ENCODE results near the gene BCO1.

Gene BCO1

DNA sequence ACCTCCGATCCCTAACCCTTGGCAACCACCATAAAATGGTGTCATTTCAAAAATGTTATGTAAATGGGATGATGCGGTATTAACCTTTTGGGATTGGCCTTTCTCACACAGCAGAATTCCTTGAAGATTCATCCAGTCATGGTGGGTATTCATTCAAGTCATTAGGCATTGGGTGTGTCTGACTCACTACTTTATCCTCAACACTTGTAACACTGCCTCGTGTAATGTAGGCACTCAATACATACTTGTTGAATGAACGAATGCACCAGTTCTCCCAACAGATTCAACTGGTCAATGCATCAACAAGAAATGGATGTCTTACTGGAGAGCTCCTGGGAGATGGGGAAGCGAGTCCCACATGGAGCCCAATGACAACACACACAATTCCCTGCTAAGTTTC is 54.4 kb downstream of the BCO1 start:
- DNase-seq (ENCODE audit: low spot score): no peak
- no peak overlapping the region for H2BK5ac ChIP-seq (ENCODE audit: low read length)
- H3K4ac ChIP-seq (ENCODE audit: low read length): no peak overlapping the region
- H3K9me3 ChIP-seq (replicated peaks in 1 of 2; ENCODE audit: control insufficient read depth in 2 of 2, insufficient read depth in 1 of 2, low read depth in 1 of 2, low read length in 2 of 2): no peaks in the 10 kb centered on the region
- H2BK12ac ChIP-seq (ENCODE audit: low read length): no peak overlapping the region
- no peak overlapping the region for H3K27ac ChIP-seq (replicated peaks; ENCODE audit: low read length)
- no peak overlapping the region for H4K8ac ChIP-seq (ENCODE audit: low read depth, low read length)
- H4K91ac ChIP-seq (ENCODE audit: low read depth, low read length, poor library complexity): no peak overlapping the region
- WGBS, 2 donors (ENCODE audit: extremely low coverage in 2 of 2, insufficient read length in 2 of 2, insufficient replicate concordance in 1 of 2): no CpG with 5 or more reads among the region's 5 CpGs
- H3K27me3 ChIP-seq (ENCODE audit: control insufficient read depth in 3 of 3, insufficient read depth in 3 of 3, low read depth in 1 of 3, low read length in 3 of 3): no peaks in the 10 kb centered on the region
- no peaks in the 10 kb centered on the region for H3K4me1 ChIP-seq (ENCODE audit: control insufficient read depth in 2 of 2, insufficient read depth in 1 of 2, low read depth in 1 of 2, low read length in 2 of 2)
- H3K23ac ChIP-seq (ENCODE audit: low read depth, low read length, poor library complexity): no peak overlapping the region
- no peak overlapping the region for H2BK120ac ChIP-seq (ENCODE audit: low read depth, low read length)
- H2AFZ ChIP-seq (ENCODE audit: low read length): no peak overlapping the region
- H3K36me3 ChIP-seq (replicated peaks in 1 of 2; ENCODE audit: control insufficient read depth in 2 of 2, insufficient read depth in 2 of 2, low read length in 2 of 2): no peaks in the 10 kb centered on the region
- no peak overlapping the region for H2AK5ac ChIP-seq (ENCODE audit: low read depth, low read length)
- H3K79me1 ChIP-seq (ENCODE audit: low read depth, low read length): no peaks in the 10 kb centered on the region
- no peak overlapping the region for H3K14ac ChIP-seq (ENCODE audit: low read length)
- no peak overlapping the region for H3K18ac ChIP-seq (ENCODE audit: low read length)
- no peak overlapping the region for H3K4me2 ChIP-seq (ENCODE audit: insufficient read depth, low read length, poor library complexity, severe bottlenecking)
- H2BK15ac ChIP-seq (ENCODE audit: low read length): no peak overlapping the region
- H3K4me3 ChIP-seq (ENCODE audit: low read length in 2 of 2): no peak overlapping the region
- peak overlapping the region; percentile 45 for H3K9ac ChIP-seq (ENCODE audit: low read depth, low read length, poor library complexity)

DNA sequence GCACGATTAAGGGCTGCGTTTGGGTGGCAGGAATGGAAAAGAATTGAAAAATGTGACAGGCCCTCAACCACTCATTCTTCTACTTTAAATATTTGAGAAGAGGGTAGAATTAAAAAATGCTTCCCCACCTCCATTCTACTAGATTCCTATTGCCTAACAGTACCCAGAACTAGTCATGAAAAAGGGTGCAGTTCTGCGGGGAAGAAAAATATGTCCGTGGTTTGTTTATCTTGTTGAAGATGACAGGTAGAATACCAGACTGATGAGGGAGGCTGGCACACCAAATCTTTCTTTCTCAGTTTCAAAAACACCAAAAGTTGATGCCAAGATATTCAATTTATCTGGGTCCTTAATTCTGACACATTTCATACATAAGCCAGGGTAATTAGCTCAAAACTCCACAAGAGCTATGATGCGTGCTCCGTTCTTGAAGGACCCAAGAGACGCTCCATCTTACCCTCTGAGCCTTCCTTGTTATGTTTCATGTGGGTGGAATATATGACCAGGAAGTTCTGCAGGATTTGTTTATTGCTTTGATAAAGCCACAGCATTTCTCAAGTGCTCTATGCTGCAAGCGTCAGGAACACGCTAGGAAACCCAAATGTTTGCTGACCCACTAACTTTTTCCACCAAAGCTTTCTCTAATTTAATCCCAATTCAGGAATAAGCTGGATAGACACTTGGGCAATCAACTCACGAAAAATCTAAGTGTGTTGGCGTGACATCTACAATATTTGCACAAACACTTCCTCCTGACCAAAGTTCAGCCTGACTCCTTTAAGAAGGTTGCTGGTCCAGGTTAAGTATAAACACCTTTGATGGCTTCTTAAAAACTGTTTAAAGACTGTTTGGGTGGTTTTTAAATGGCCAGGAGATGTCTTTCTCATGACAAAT is 55.7 kb downstream of the BCO1 start:
- H2BK5ac ChIP-seq (ENCODE audit: low read length): no peak overlapping the region
- H3K4me3 ChIP-seq (ENCODE audit: low read length in 2 of 2): no peak overlapping the region
- no peak overlapping the region for H4K8ac ChIP-seq (ENCODE audit: low read depth, low read length)
- no peaks in the 10 kb centered on the region for H3K36me3 ChIP-seq (replicated peaks in 1 of 2; ENCODE audit: control insufficient read depth in 2 of 2, insufficient read depth in 2 of 2, low read length in 2 of 2)
- H2BK12ac ChIP-seq (ENCODE audit: low read length): no peak overlapping the region
- no peak overlapping the region for H4K91ac ChIP-seq (ENCODE audit: low read depth, low read length, poor library complexity)
- no peak overlapping the region for H2BK15ac ChIP-seq (ENCODE audit: low read length)
- no peak overlapping the region for H2BK120ac ChIP-seq (ENCODE audit: low read depth, low read length)
- WGBS, 2 donors (ENCODE audit: extremely low coverage in 2 of 2, insufficient read length in 2 of 2, insufficient replicate concordance in 1 of 2): no CpG with 5 or more reads among the region's 11 CpGs
- H3K27ac ChIP-seq (replicated peaks; ENCODE audit: low read length): no peak overlapping the region
- H2AFZ ChIP-seq (ENCODE audit: low read length): no peak overlapping the region
- no peaks in the 10 kb centered on the region for H3K27me3 ChIP-seq (ENCODE audit: control insufficient read depth in 3 of 3, insufficient read depth in 3 of 3, low read depth in 1 of 3, low read length in 3 of 3)
- H3K9ac ChIP-seq (ENCODE audit: low read depth, low read length, poor library complexity): no peak overlapping the region
- no peaks in the 10 kb centered on the region for H3K4me1 ChIP-seq (ENCODE audit: control insufficient read depth in 2 of 2, insufficient read depth in 1 of 2, low read depth in 1 of 2, low read length in 2 of 2)
- H3K79me1 ChIP-seq (ENCODE audit: low read depth, low read length): no peaks in the 10 kb centered on the region
- H3K4me2 ChIP-seq (ENCODE audit: insufficient read depth, low read length, poor library complexity, severe bottlenecking): no peak overlapping the region
- H3K9me3 ChIP-seq (replicated peaks in 1 of 2; ENCODE audit: control insufficient read depth in 2 of 2, insufficient read depth in 1 of 2, low read depth in 1 of 2, low read length in 2 of 2): peaks cover 0 to 2% of the 10 kb centered on the region in 2 donors
- H3K14ac ChIP-seq (ENCODE audit: low read length): no peak overlapping the region
- H3K18ac ChIP-seq (ENCODE audit: low read length): no peak overlapping the region
- no peak overlapping the region for H3K4ac ChIP-seq (ENCODE audit: low read length)
- H3K23ac ChIP-seq (ENCODE audit: low read depth, low read length, poor library complexity): no peak overlapping the region
- DNase-seq (ENCODE audit: low spot score): no peak
- H2AK5ac ChIP-seq (ENCODE audit: low read depth, low read length): no peak overlapping the region

DNA sequence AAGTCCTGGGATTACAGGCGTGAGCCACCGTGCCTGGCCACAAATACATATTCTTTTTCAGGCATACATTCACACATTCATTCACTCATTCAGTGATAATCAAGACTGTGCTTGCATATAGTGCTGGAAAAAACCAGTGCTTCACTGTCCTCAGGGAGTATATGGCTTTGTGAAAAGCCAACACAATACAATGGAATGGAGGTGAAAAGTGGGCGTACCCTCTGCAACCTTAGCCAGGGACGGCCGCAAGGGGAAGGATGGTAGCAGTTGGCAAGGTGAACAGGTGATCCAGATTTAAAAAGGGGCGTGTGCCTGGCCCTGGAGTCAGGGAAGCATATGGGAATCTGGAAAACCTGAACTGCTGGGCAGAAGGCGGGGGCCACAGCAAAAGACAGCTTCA is 58.1 kb downstream of the BCO1 start:
- H2AFZ ChIP-seq (ENCODE audit: low read length): no peak overlapping the region
- DNase-seq (ENCODE audit: low spot score): no peak
- H3K9me3 ChIP-seq (replicated peaks in 1 of 2; ENCODE audit: control insufficient read depth in 2 of 2, insufficient read depth in 1 of 2, low read depth in 1 of 2, low read length in 2 of 2): peaks cover 0 to 4% of the 10 kb centered on the region in 2 donors
- no peak overlapping the region for H2BK5ac ChIP-seq (ENCODE audit: low read length)
- peaks cover 0 to 1% (median 0%) of the 10 kb centered on the region in 3 experiments for H3K27me3 ChIP-seq (ENCODE audit: control insufficient read depth in 3 of 3, insufficient read depth in 3 of 3, low read depth in 1 of 3, low read length in 3 of 3)
- H2BK120ac ChIP-seq (ENCODE audit: low read depth, low read length): no peak overlapping the region
- no peak overlapping the region for H3K14ac ChIP-seq (ENCODE audit: low read length)
- no peak overlapping the region for H4K8ac ChIP-seq (ENCODE audit: low read depth, low read length)
- no peak overlapping the region for H2AK5ac ChIP-seq (ENCODE audit: low read depth, low read length)
- no CpG with 5 or more reads among the region's 7 CpGs for WGBS, 2 donors (ENCODE audit: extremely low coverage in 2 of 2, insufficient read length in 2 of 2, insufficient replicate concordance in 1 of 2)
- H3K4me3 ChIP-seq (ENCODE audit: low read length in 2 of 2): peak overlapping the region in 1 of 2 donors; percentile 20
- no peak overlapping the region for H2BK12ac ChIP-seq (ENCODE audit: low read length)
- no peak overlapping the region for H4K91ac ChIP-seq (ENCODE audit: low read depth, low read length, poor library complexity)
- no peak overlapping the region for H3K18ac ChIP-seq (ENCODE audit: low read length)
- H3K4me2 ChIP-seq (ENCODE audit: insufficient read depth, low read length, poor library complexity, severe bottlenecking): no peak overlapping the region
- H2BK15ac ChIP-seq (ENCODE audit: low read length): no peak overlapping the region
- no peak overlapping the region for H3K27ac ChIP-seq (replicated peaks; ENCODE audit: low read length)
- peaks cover 0 to 2% of the 10 kb centered on the region in 2 donors for H3K36me3 ChIP-seq (replicated peaks in 1 of 2; ENCODE audit: control insufficient read depth in 2 of 2, insufficient read depth in 2 of 2, low read length in 2 of 2)
- no peak overlapping the region for H3K23ac ChIP-seq (ENCODE audit: low read depth, low read length, poor library complexity)
- H3K9ac ChIP-seq (ENCODE audit: low read depth, low read length, poor library complexity): no peak overlapping the region
- H3K4me1 ChIP-seq (ENCODE audit: control insufficient read depth in 2 of 2, insufficient read depth in 1 of 2, low read depth in 1 of 2, low read length in 2 of 2): no peaks in the 10 kb centered on the region
- H3K4ac ChIP-seq (ENCODE audit: low read length): no peak overlapping the region
- no peaks in the 10 kb centered on the region for H3K79me1 ChIP-seq (ENCODE audit: low read depth, low read length)

DNA sequence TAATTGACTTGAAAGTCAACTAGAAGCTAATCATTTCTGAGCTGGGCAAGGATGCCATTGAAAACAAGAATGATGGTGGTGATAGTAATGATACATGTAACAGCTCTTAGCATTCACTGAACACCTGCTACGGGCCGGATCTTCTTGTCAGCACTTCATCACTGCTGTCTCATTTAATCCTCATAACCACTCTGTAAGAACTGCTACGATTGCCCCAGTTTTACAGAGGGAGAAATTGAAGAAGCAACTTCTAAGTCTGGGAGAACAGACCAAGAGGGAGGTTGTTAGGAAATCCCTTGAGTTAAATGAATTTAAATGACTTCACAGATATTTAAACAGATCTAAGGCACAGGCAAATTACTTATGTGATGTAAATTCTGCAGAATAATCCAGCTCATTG is 69.3 kb downstream of the BCO1 start:
- H3K4me3 ChIP-seq (ENCODE audit: low read length in 2 of 2): no peak overlapping the region
- H3K27ac ChIP-seq (replicated peaks; ENCODE audit: low read length): no peak overlapping the region
- H3K79me1 ChIP-seq (ENCODE audit: low read depth, low read length): no peaks in the 10 kb centered on the region
- no peak overlapping the region for H3K4ac ChIP-seq (ENCODE audit: low read length)
- H2AFZ ChIP-seq (ENCODE audit: low read length): no peak overlapping the region
- H2BK15ac ChIP-seq (ENCODE audit: low read length): no peak overlapping the region
- H3K27me3 ChIP-seq (ENCODE audit: control insufficient read depth in 3 of 3, insufficient read depth in 3 of 3, low read depth in 1 of 3, low read length in 3 of 3): no peaks in the 10 kb centered on the region
- H3K14ac ChIP-seq (ENCODE audit: low read length): no peak overlapping the region
- no peak overlapping the region for H3K18ac ChIP-seq (ENCODE audit: low read length)
- H3K23ac ChIP-seq (ENCODE audit: low read depth, low read length, poor library complexity): no peak overlapping the region
- no peak overlapping the region for H3K4me2 ChIP-seq (ENCODE audit: insufficient read depth, low read length, poor library complexity, severe bottlenecking)
- no peak overlapping the region for H2BK120ac ChIP-seq (ENCODE audit: low read depth, low read length)
- no peak overlapping the region for H4K91ac ChIP-seq (ENCODE audit: low read depth, low read length, poor library complexity)
- H2BK12ac ChIP-seq (ENCODE audit: low read length): no peak overlapping the region
- H2AK5ac ChIP-seq (ENCODE audit: low read depth, low read length): no peak overlapping the region
- H3K4me1 ChIP-seq (ENCODE audit: control insufficient read depth in 2 of 2, insufficient read depth in 1 of 2, low read depth in 1 of 2, low read length in 2 of 2): no peaks in the 10 kb centered on the region
- no peak overlapping the region for H4K8ac ChIP-seq (ENCODE audit: low read depth, low read length)
- H2BK5ac ChIP-seq (ENCODE audit: low read length): no peak overlapping the region
- peaks cover 2 to 9% of the 10 kb centered on the region in 2 donors for H3K36me3 ChIP-seq (replicated peaks in 1 of 2; ENCODE audit: control insufficient read depth in 2 of 2, insufficient read depth in 2 of 2, low read length in 2 of 2)
- no peak for DNase-seq (ENCODE audit: low spot score)
- no peak overlapping the region for H3K9ac ChIP-seq (ENCODE audit: low read depth, low read length, poor library complexity)
- H3K9me3 ChIP-seq (replicated peaks in 1 of 2; ENCODE audit: control insufficient read depth in 2 of 2, insufficient read depth in 1 of 2, low read depth in 1 of 2, low read length in 2 of 2): no peaks in the 10 kb centered on the region
- no CpG with 5 or more reads among the region's 3 CpGs for WGBS, 2 donors (ENCODE audit: extremely low coverage in 2 of 2, insufficient read length in 2 of 2, insufficient replicate concordance in 1 of 2)
